Measurements from ENCODE around the gene TRERF1.
"Not testable (repeated sequence)": the region's sequence is repeated elsewhere in the genome, so short reads cannot be mapped to it uniquely, and the experiment has no call there.

The TRERF1 gene

GRCh38 chr6:42450477-42451332 is 1.0 kb downstream of the TRERF1 start:
- in situ Hi-C loops (cut with MboI; ENCODE audit: low sequenced_read_pairs, unreplicated experiment), result no loop called here
- TF ChIP-seq CTCF (IDR thresholded peaks at IDR 0.05; ENCODE audit: borderline replicate concordance, control extremely low read depth, extremely low read depth, insufficient read depth, missing control alignments), result no peak
- no peak for DNase-seq (ENCODE audit: low spot score)

- no peak for TF ChIP-seq CTCF (IDR thresholded peaks at IDR 0.05; ENCODE audit: borderline replicate concordance, control extremely low read depth, extremely low read depth, insufficient read depth, missing control alignments)
- in situ Hi-C loops (cut with MboI; ENCODE audit: low sequenced_read_pairs, unreplicated experiment), result no loop called here
- DNase-seq (ENCODE audit: low spot score), result no peak
These were observed 1.7 kb downstream of the TRERF1 start for GRCh38 chr6:42449917-42450476.

- DNase-seq (ENCODE audit: low spot score), result no peak
- TF ChIP-seq CTCF (IDR thresholded peaks at IDR 0.05; ENCODE audit: borderline replicate concordance, control extremely low read depth, extremely low read depth, insufficient read depth, missing control alignments), result no peak
- in situ Hi-C loops (cut with MboI; ENCODE audit: low sequenced_read_pairs, unreplicated experiment), result no loop called here
These were observed 2.6 kb downstream of the TRERF1 start for GRCh38 chr6:42448927-42449659.

GRCh38 chr6:42448391-42448790 is 3.3 kb downstream of the TRERF1 start:
- DNase-seq (ENCODE audit: low spot score), result no peak
- in situ Hi-C loops (cut with MboI; ENCODE audit: low sequenced_read_pairs, unreplicated experiment), result no loop called here
- TF ChIP-seq CTCF (IDR thresholded peaks at IDR 0.05; ENCODE audit: borderline replicate concordance, control extremely low read depth, extremely low read depth, insufficient read depth, missing control alignments), result no peak

- DNase-seq (ENCODE audit: low spot score), result no peak
- TF ChIP-seq CTCF (IDR thresholded peaks at IDR 0.05; ENCODE audit: borderline replicate concordance, control extremely low read depth, extremely low read depth, insufficient read depth, missing control alignments), result no peak
- in situ Hi-C loops (cut with MboI; ENCODE audit: low sequenced_read_pairs, unreplicated experiment), result no loop called here
These were observed 4.7 kb downstream of the TRERF1 start for GRCh38 chr6:42446996-42447395.

GRCh38 chr6:42446370-42446769 is 5.4 kb downstream of the TRERF1 start:
- no peak for TF ChIP-seq CTCF (IDR thresholded peaks at IDR 0.05; ENCODE audit: borderline replicate concordance, control extremely low read depth, extremely low read depth, insufficient read depth, missing control alignments)
- no peak for DNase-seq (ENCODE audit: low spot score)
- in situ Hi-C loops (cut with MboI; ENCODE audit: low sequenced_read_pairs, unreplicated experiment), result no loop called here

GRCh38 chr6:42445955-42446354 is 5.8 kb downstream of the TRERF1 start:
- in situ Hi-C loops (cut with MboI; ENCODE audit: low sequenced_read_pairs, unreplicated experiment); DNase-seq (ENCODE audit: low spot score): not testable (repeated sequence)

Measured in GM13976 (cell line).